Measurements from ENCODE around the gene NCKIPSD. TPM values are rescaled to one million over a fixed set of nuclear protein-coding genes. Genes with fewer than 3 reads are reported as not detected.
A peak's percentile ranks its signal among the peaks of the same experiment; 100 is the strongest.

Gene NCKIPSD
- total RNA-seq, 4 donors from 2014 or later, result 34.8 to 59.2 (median 44.9) TPM

GRCh38 chr3:48688737-48689075, 3.0 kb upstream of the NCKIPSD start:
- peaks cover 44% of the 10 kb centered on the region for H3K4me1 ChIP-seq
- TF ChIP-seq POLR2AphosphoS5 (IDR thresholded peaks at IDR 0.05), result no peak
- no peak for TF ChIP-seq POLR2A (IDR thresholded peaks at IDR 0.05)
- TF ChIP-seq CTCF (IDR thresholded peaks at IDR 0.05), result no peak
- TF ChIP-seq EP300 (IDR thresholded peaks at IDR 0.05), result no peak
- no peak for DNase-seq (ENCODE audit: low spot score in 2 of 2)
- no peaks in the 10 kb centered on the region for H3K9me3 ChIP-seq
- peaks cover 66% of the 10 kb centered on the region for H3K36me3 ChIP-seq
- no peak overlapping the region for H3K27ac ChIP-seq
- WGBS, result 89% methylated on average over 3 of the region's 3 CpGs
- no peak overlapping the region for H3K4me3 ChIP-seq
- H3K27me3 ChIP-seq, result no peaks in the 10 kb centered on the region

GRCh38 chr3:48688032-48688736, 2.5 kb upstream of the NCKIPSD start:
- WGBS, result 85% methylated on average over 13 of the region's 18 CpGs
- Histone ChIP-seq H3K4me3 (no peak overlapping the region), H3K36me3 (peaks cover 60% of the 10 kb centered on the region), H3K27me3 (no peaks in the 10 kb centered on the region), H3K9me3 (no peaks in the 10 kb centered on the region), H3K27ac (no peak overlapping the region), H3K4me1 (peaks cover 44% of the 10 kb centered on the region)
- TF ChIP-seq CTCF (IDR thresholded peaks at IDR 0.05), result no peak
- DNase-seq (ENCODE audit: low spot score in 2 of 2), result no peak

GRCh38 chr3:48687220-48687678, 1.5 kb upstream of the NCKIPSD start:
- peaks cover 39% of the 10 kb centered on the region for H3K4me1 ChIP-seq
- H3K27ac ChIP-seq, result no peak overlapping the region
- peaks cover 54% of the 10 kb centered on the region for H3K36me3 ChIP-seq
- TF ChIP-seq POLR2AphosphoS5 (IDR thresholded peaks at IDR 0.05), result no peak
- no peak for TF ChIP-seq EP300 (IDR thresholded peaks at IDR 0.05)
- TF ChIP-seq POLR2A (IDR thresholded peaks at IDR 0.05), result no peak
- TF ChIP-seq CTCF (IDR thresholded peaks at IDR 0.05), result no peak
- H3K9me3 ChIP-seq, result no peaks in the 10 kb centered on the region
- no peaks in the 10 kb centered on the region for H3K27me3 ChIP-seq
- WGBS, result 50% methylated on average over 3 of the region's 3 CpGs
- no peak for DNase-seq (ENCODE audit: low spot score in 2 of 2)
- H3K4me3 ChIP-seq, result no peak overlapping the region

- Histone ChIP-seq H3K36me3 (peaks cover 54% of the 10 kb centered on the region), H3K4me3 (peak overlapping the region; percentile 98), H3K27ac (no peak overlapping the region)
These were observed 964 bp upstream of the NCKIPSD start for GRCh38 chr3:48686538-48687219.

More at GRCh38 chr3:48686538-48687219, 964 bp upstream of the NCKIPSD start:
- Histone ChIP-seq H3K27me3 (no peaks in the 10 kb centered on the region), H3K9me3 (no peaks in the 10 kb centered on the region), H3K4me1 (peaks cover 38% of the 10 kb centered on the region)
- WGBS, result 44% methylated on average over 10 of the region's 10 CpGs
- TF ChIP-seq POLR2A (IDR thresholded peaks at IDR 0.05), result no peak
- no peak for TF ChIP-seq CTCF (IDR thresholded peaks at IDR 0.05)
- no peak for TF ChIP-seq POLR2AphosphoS5 (IDR thresholded peaks at IDR 0.05)
- no peak for TF ChIP-seq EP300 (IDR thresholded peaks at IDR 0.05)
- DNase-seq (ENCODE audit: low spot score in 2 of 2), result no peak

Measured in suprapubic skin (tissue), 4 donors.